HG03575 (cell line): Measurements from ENCODE around the gene MOB1A.
"Not testable (repeated sequence)": the region's sequence is repeated elsewhere in the genome, so short reads cannot be mapped to it uniquely, and the experiment has no call there.

Source experiments
- ATAC-seq: cut with Tn5 transposase; IDR thresholded peaks from one replicate; pipeline ENCODE4 v1.9.1; 2021; ENCODE audit not compliant: unreplicated experiment, insufficient number of reproducible peaks, low FRiP score; ENCODE audit errors: extremely low read depth

The MOB1A gene

GRCh38 chr2:74201196-74201595 lies 22.5 kb upstream of the MOB1A start:
- no peak for ATAC-seq

GRCh38 chr2:74199871-74200305 lies 21.2 kb upstream of the MOB1A start:
- ATAC-seq = no peak

- ATAC-seq = no peak
These were observed 20.6 kb upstream of the MOB1A start for GRCh38 chr2:74199275-74199701.

GRCh38 chr2:74198461-74199274 lies 20.0 kb upstream of the MOB1A start, which contains the start of gene MTHFD2:
Gene MTHFD2 (plus strand): TSS chr2:74198615. CDS start chr2:74198642, 27 bp downstream.
- ATAC-seq = peak; percentile 66

- no peak for ATAC-seq
These were observed 19.4 kb upstream of the MOB1A start for GRCh38 chr2:74198023-74198460.

- ATAC-seq = no peak
These were observed 18.4 kb upstream of the MOB1A start for GRCh38 chr2:74197049-74197448.

- no peak for ATAC-seq
These were observed 16.1 kb upstream of the MOB1A start for GRCh38 chr2:74194799-74195198.

GRCh38 chr2:74191596-74192380 lies 13.1 kb upstream of the MOB1A start:
- no peak for ATAC-seq

- no peak for ATAC-seq
These were observed 10.0 kb upstream of the MOB1A start for GRCh38 chr2:74188696-74189095.

GRCh38 chr2:74188018-74188601 lies 9.4 kb upstream of the MOB1A start:
- no peak for ATAC-seq

GRCh38 chr2:74186706-74187105 lies 8.0 kb upstream of the MOB1A start:
- not testable (repeated sequence) for ATAC-seq

GRCh38 chr2:74186038-74186437 lies 7.4 kb upstream of the MOB1A start:
- peak; percentile 42 for ATAC-seq

- ATAC-seq = no peak
These were observed 5.2 kb upstream of the MOB1A start for GRCh38 chr2:74183878-74184277.

GRCh38 chr2:74181739-74182138 lies 3.1 kb upstream of the MOB1A start:
- no peak for ATAC-seq

- no peak for ATAC-seq
These were observed 585 bp upstream of the MOB1A start for GRCh38 chr2:74179063-74179865.

- no peak for ATAC-seq
These were observed 983 bp downstream of the MOB1A start for GRCh38 chr2:74177696-74178095.

GRCh38 chr2:74174909-74175308 lies 3.8 kb downstream of the MOB1A start:
- no peak for ATAC-seq

GRCh38 chr2:74168739-74169138 lies 9.9 kb downstream of the MOB1A start:
- no peak for ATAC-seq

- no peak for ATAC-seq
These were observed 13.9 kb downstream of the MOB1A start for GRCh38 chr2:74164761-74165160.
